ENCODE measurements around the gene KCNH1.

- TF ChIP-seq CTCF (conservative IDR thresholded peaks at IDR 0.05; ENCODE audit: low read depth, low read length) (no peak), RAD21 (IDR thresholded peaks at IDR 0.05; ENCODE audit: low read length) (no peak), POLR2A (IDR thresholded peaks at IDR 0.05; ENCODE audit: low read depth, low read length) (no peak), RFX5 (IDR thresholded peaks at IDR 0.05; ENCODE audit: low read depth, low read length) (no peak), MAFK (IDR thresholded peaks at IDR 0.05; ENCODE audit: low read depth, low read length) (peak; percentile 79), CEBPB (IDR thresholded peaks at IDR 0.05; ENCODE audit: low read depth, low read length) (no peak), USF2 (IDR thresholded peaks at IDR 0.05; ENCODE audit: low read depth, low read length) (no peak), CHD1 (IDR thresholded peaks at IDR 0.05; ENCODE audit: low read depth, low read length) (no peak), FOS (IDR thresholded peaks at IDR 0.05; ENCODE audit: low read depth, low read length) (no peak)
Observed at GRCh38 chr1:210828996-210829596, 304.9 kb downstream of the KCNH1 start.
